Measurements from ENCODE around the gene NCAM1.

The NCAM1 gene

GRCh38 chr11:113153847-113154246 is 192.6 kb downstream of the NCAM1 start:
- Histone ChIP-seq H3K4me3 (ENCODE audit: control insufficient read depth in 1 of 7, extremely low read depth in 1 of 7, insufficient read depth in 4 of 7, low read depth in 2 of 7, low read length in 6 of 7) (no peak overlapping the region), H3K9me3 (ENCODE audit: control extremely low read depth in 1 of 5, control insufficient read depth in 4 of 5, insufficient read depth in 2 of 5, low read depth in 1 of 5, low read length in 4 of 5) (no peaks in the 10 kb centered on the region), H3K4me1 (ENCODE audit: control extremely low read depth in 1 of 4, control insufficient read depth in 4 of 4, insufficient read depth in 4 of 4, low read length in 3 of 4) (no peaks in the 10 kb centered on the region), H3K36me3 (ENCODE audit: control insufficient read depth in 4 of 4, insufficient read depth in 4 of 4, low read length in 3 of 4) (no peaks in the 10 kb centered on the region), H3K27ac (ENCODE audit: insufficient read depth in 1 of 2, low read depth in 1 of 2, low read length in 2 of 2, poor library complexity in 1 of 2, severe bottlenecking in 2 of 2) (no peak overlapping the region), H3K27me3 (replicated peaks in 2 of 5; ENCODE audit: control insufficient read depth in 4 of 5, insufficient read depth in 5 of 5, low read length in 4 of 5) (peaks cover 0 to 2% (median 0%) of the 10 kb centered on the region in 5 experiments)
- DNase-seq, result no peak
- ChIA-PET CTCF (no interaction called here), POLR2A (interaction anchor here (0.6 kb wide), 1 partner anchor 263 kb away, joined by 4 read pairs; no protein-coding TSS in a partner anchor)
- 90% methylated on average over 2 of the region's 2 CpGs for WGBS (ENCODE audit: insufficient coverage)

- POLR2A ChIA-PET, result no interaction called here
- Histone ChIP-seq H3K4me3 (ENCODE audit: control insufficient read depth in 1 of 7, extremely low read depth in 1 of 7, insufficient read depth in 4 of 7, low read depth in 2 of 7, low read length in 6 of 7) (no peak overlapping the region), H3K36me3 (ENCODE audit: control insufficient read depth in 4 of 4, insufficient read depth in 4 of 4, low read length in 3 of 4) (no peaks in the 10 kb centered on the region), H3K27ac (ENCODE audit: insufficient read depth in 1 of 2, low read depth in 1 of 2, low read length in 2 of 2, poor library complexity in 1 of 2, severe bottlenecking in 2 of 2) (no peak overlapping the region), H3K9me3 (ENCODE audit: control extremely low read depth in 1 of 5, control insufficient read depth in 4 of 5, insufficient read depth in 2 of 5, low read depth in 1 of 5, low read length in 4 of 5) (no peaks in the 10 kb centered on the region), H3K4me1 (ENCODE audit: control extremely low read depth in 1 of 4, control insufficient read depth in 4 of 4, insufficient read depth in 4 of 4, low read length in 3 of 4) (no peaks in the 10 kb centered on the region), H3K27me3 (replicated peaks in 2 of 5; ENCODE audit: control insufficient read depth in 4 of 5, insufficient read depth in 5 of 5, low read length in 4 of 5) (peaks cover 0 to 9% (median 0%) of the 10 kb centered on the region in 5 experiments)
- DNase-seq, result no peak
- WGBS (ENCODE audit: insufficient coverage), result 94% methylated on average over 6 of the region's 7 CpGs
- CTCF ChIA-PET, result no interaction called here
Measured at GRCh38 chr11:113159988-113160807, 199.0 kb downstream of the NCAM1 start.

- WGBS (ENCODE audit: insufficient coverage), result 96% methylated on average over 2 of the region's 6 CpGs
- Histone ChIP-seq H3K4me1 (ENCODE audit: control extremely low read depth in 1 of 4, control insufficient read depth in 4 of 4, insufficient read depth in 4 of 4, low read length in 3 of 4) (no peaks in the 10 kb centered on the region), H3K9me3 (ENCODE audit: control extremely low read depth in 1 of 5, control insufficient read depth in 4 of 5, insufficient read depth in 2 of 5, low read depth in 1 of 5, low read length in 4 of 5) (no peaks in the 10 kb centered on the region), H3K27ac (ENCODE audit: insufficient read depth in 1 of 2, low read depth in 1 of 2, low read length in 2 of 2, poor library complexity in 1 of 2, severe bottlenecking in 2 of 2) (no peak overlapping the region), H3K36me3 (ENCODE audit: control insufficient read depth in 4 of 4, insufficient read depth in 4 of 4, low read length in 3 of 4) (no peaks in the 10 kb centered on the region), H3K27me3 (replicated peaks in 2 of 5; ENCODE audit: control insufficient read depth in 4 of 5, insufficient read depth in 5 of 5, low read length in 4 of 5) (peaks cover 0 to 9% (median 0%) of the 10 kb centered on the region in 5 experiments), H3K4me3 (ENCODE audit: control insufficient read depth in 1 of 7, extremely low read depth in 1 of 7, insufficient read depth in 4 of 7, low read depth in 2 of 7, low read length in 6 of 7) (no peak overlapping the region)
- CTCF ChIA-PET, result no interaction called here
- DNase-seq, result no peak
- POLR2A ChIA-PET, result no interaction called here
Measured at GRCh38 chr11:113160808-113161124, 199.5 kb downstream of the NCAM1 start.

GRCh38 chr11:113161711-113162591 is 200.7 kb downstream of the NCAM1 start:
- ChIA-PET CTCF (no interaction called here), POLR2A (no interaction called here)
- Histone ChIP-seq H3K27me3 (replicated peaks in 2 of 5; ENCODE audit: control insufficient read depth in 4 of 5, insufficient read depth in 5 of 5, low read length in 4 of 5) (peaks cover 0 to 9% (median 0%) of the 10 kb centered on the region in 5 experiments), H3K4me1 (ENCODE audit: control extremely low read depth in 1 of 4, control insufficient read depth in 4 of 4, insufficient read depth in 4 of 4, low read length in 3 of 4) (no peaks in the 10 kb centered on the region), H3K36me3 (ENCODE audit: control insufficient read depth in 4 of 4, insufficient read depth in 4 of 4, low read length in 3 of 4) (no peaks in the 10 kb centered on the region), H3K4me3 (ENCODE audit: control insufficient read depth in 1 of 7, extremely low read depth in 1 of 7, insufficient read depth in 4 of 7, low read depth in 2 of 7, low read length in 6 of 7) (no peak overlapping the region), H3K9me3 (ENCODE audit: control extremely low read depth in 1 of 5, control insufficient read depth in 4 of 5, insufficient read depth in 2 of 5, low read depth in 1 of 5, low read length in 4 of 5) (no peaks in the 10 kb centered on the region), H3K27ac (ENCODE audit: insufficient read depth in 1 of 2, low read depth in 1 of 2, low read length in 2 of 2, poor library complexity in 1 of 2, severe bottlenecking in 2 of 2) (no peak overlapping the region)
- 94% methylated on average over 2 of the region's 5 CpGs for WGBS (ENCODE audit: insufficient coverage)
- no peak for DNase-seq

GRCh38 chr11:113162592-113162962 is 201.4 kb downstream of the NCAM1 start:
- Histone ChIP-seq H3K36me3 (ENCODE audit: control insufficient read depth in 4 of 4, insufficient read depth in 4 of 4, low read length in 3 of 4) (no peaks in the 10 kb centered on the region), H3K27me3 (replicated peaks in 2 of 5; ENCODE audit: control insufficient read depth in 4 of 5, insufficient read depth in 5 of 5, low read length in 4 of 5) (peaks cover 0 to 9% (median 0%) of the 10 kb centered on the region in 5 experiments), H3K9me3 (ENCODE audit: control extremely low read depth in 1 of 5, control insufficient read depth in 4 of 5, insufficient read depth in 2 of 5, low read depth in 1 of 5, low read length in 4 of 5) (no peaks in the 10 kb centered on the region), H3K4me1 (ENCODE audit: control extremely low read depth in 1 of 4, control insufficient read depth in 4 of 4, insufficient read depth in 4 of 4, low read length in 3 of 4) (no peaks in the 10 kb centered on the region), H3K4me3 (ENCODE audit: control insufficient read depth in 1 of 7, extremely low read depth in 1 of 7, insufficient read depth in 4 of 7, low read depth in 2 of 7, low read length in 6 of 7) (no peak overlapping the region), H3K27ac (ENCODE audit: insufficient read depth in 1 of 2, low read depth in 1 of 2, low read length in 2 of 2, poor library complexity in 1 of 2, severe bottlenecking in 2 of 2) (no peak overlapping the region)
- WGBS (ENCODE audit: insufficient coverage), result 88% methylated on average over 10 of the region's 10 CpGs
- ChIA-PET POLR2A (no interaction called here), CTCF (no interaction called here)
- DNase-seq, result no peak

GRCh38 chr11:113163291-113164030 is 202.2 kb downstream of the NCAM1 start:
- Histone ChIP-seq H3K27ac (ENCODE audit: insufficient read depth in 1 of 2, low read depth in 1 of 2, low read length in 2 of 2, poor library complexity in 1 of 2, severe bottlenecking in 2 of 2) (no peak overlapping the region), H3K27me3 (replicated peaks in 2 of 5; ENCODE audit: control insufficient read depth in 4 of 5, insufficient read depth in 5 of 5, low read length in 4 of 5) (peaks cover 0 to 9% (median 0%) of the 10 kb centered on the region in 5 experiments), H3K36me3 (ENCODE audit: control insufficient read depth in 4 of 4, insufficient read depth in 4 of 4, low read length in 3 of 4) (no peaks in the 10 kb centered on the region), H3K9me3 (ENCODE audit: control extremely low read depth in 1 of 5, control insufficient read depth in 4 of 5, insufficient read depth in 2 of 5, low read depth in 1 of 5, low read length in 4 of 5) (no peaks in the 10 kb centered on the region), H3K4me1 (ENCODE audit: control extremely low read depth in 1 of 4, control insufficient read depth in 4 of 4, insufficient read depth in 4 of 4, low read length in 3 of 4) (no peaks in the 10 kb centered on the region), H3K4me3 (ENCODE audit: control insufficient read depth in 1 of 7, extremely low read depth in 1 of 7, insufficient read depth in 4 of 7, low read depth in 2 of 7, low read length in 6 of 7) (no peak overlapping the region)
- DNase-seq, result no peak
- WGBS (ENCODE audit: insufficient coverage), result 92% methylated on average over 7 of the region's 9 CpGs
- POLR2A ChIA-PET, result no interaction called here
- CTCF ChIA-PET, result no interaction called here
